ENCODE results near the gene PDK1. TPM values are rescaled to one million over a fixed set of nuclear protein-coding genes. Genes with fewer than 3 reads are reported as not detected.

The PDK1 gene
- total and polyA plus RNA-seq, 12 donors: 4.2 to 106 (median 48.4) TPM

- Histone ChIP-seq H3K27ac (no peak overlapping the region), H3K4me3 (no peak overlapping the region), H3K27me3 (no peaks in the 10 kb centered on the region), H3K4me1 (peaks cover 0 to 3% (median 0%) of the 10 kb centered on the region in 9 donors), H3K36me3 (no peaks in the 10 kb centered on the region), H3K9me3 (no peaks in the 10 kb centered on the region)
- intact Hi-C loops (cut with DNase I): no loop called here
- DNase-seq: no peak
- no peak for ATAC-seq
- WGBS, 2 donors: 79 to 81% methylated on average over 2 of the region's 2 CpGs
- TF ChIP-seq, protein P1, sequence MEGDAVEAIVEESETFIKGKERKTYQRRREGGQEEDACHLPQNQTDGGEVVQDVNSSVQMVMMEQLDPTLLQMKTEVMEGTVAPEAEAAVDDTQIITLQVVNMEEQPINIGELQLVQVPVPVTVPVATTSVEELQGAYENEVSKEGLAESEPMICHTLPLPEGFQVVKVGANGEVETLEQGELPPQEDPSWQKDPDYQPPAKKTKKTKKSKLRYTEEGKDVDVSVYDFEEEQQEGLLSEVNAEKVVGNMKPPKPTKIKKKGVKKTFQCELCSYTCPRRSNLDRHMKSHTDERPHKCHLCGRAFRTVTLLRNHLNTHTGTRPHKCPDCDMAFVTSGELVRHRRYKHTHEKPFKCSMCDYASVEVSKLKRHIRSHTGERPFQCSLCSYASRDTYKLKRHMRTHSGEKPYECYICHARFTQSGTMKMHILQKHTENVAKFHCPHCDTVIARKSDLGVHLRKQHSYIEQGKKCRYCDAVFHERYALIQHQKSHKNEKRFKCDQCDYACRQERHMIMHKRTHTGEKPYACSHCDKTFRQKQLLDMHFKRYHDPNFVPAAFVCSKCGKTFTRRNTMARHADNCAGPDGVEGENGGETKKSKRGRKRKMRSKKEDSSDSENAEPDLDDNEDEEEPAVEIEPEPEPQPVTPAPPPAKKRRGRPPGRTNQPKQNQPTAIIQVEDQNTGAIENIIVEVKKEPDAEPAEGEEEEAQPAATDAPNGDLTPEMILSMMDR (IDR thresholded peaks at IDR 0.05): no peak
Observed at GRCh38 chr2:172639823-172640222, 83.9 kb downstream of the PDK1 start.

DNA sequence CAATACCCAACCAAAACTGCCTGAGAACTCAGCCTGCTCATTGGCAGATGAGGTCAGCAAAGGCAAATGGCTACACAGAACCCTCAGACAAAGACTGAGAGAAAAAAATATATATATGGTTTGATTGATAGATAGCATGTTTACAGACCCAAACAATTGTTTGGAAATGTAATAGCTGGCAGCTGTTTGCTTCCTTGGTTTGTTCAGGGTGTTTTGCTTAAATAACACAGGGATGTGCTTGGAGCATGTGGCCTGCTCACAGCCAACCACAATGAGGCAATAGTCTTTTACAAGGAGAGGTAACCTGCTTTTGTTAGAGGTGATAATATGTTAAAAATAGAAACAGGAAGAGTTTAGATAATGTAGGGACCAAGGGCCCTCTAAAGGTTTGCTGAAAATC lies 84.5 kb downstream of the PDK1 start:
- H3K36me3 ChIP-seq: no peaks in the 10 kb centered on the region
- DNase-seq (no peak), ATAC-seq (no peak)

GRCh38 chr2:172642301-172643020 lies 86.6 kb downstream of the PDK1 start:
- TF ChIP-seq, protein P1 (IDR thresholded peaks at IDR 0.05): no peak
- ATAC-seq (no peak), DNase-seq (no peak)
- Histone ChIP-seq H3K36me3 (no peaks in the 10 kb centered on the region), H3K27ac (no peak overlapping the region), H3K4me1 (peaks cover 0 to 3% (median 0%) of the 10 kb centered on the region in 9 donors), H3K9me3 (no peaks in the 10 kb centered on the region), H3K27me3 (no peaks in the 10 kb centered on the region), H3K4me3 (no peak overlapping the region)
- WGBS, 2 donors: 63 to 78% methylated on average over 6 of the region's 6 CpGs
- intact Hi-C loops (cut with DNase I): no loop called here

More for the DNA sequence above, 84.5 kb downstream of the PDK1 start:
- intact Hi-C loops (cut with DNase I): no loop called here
- Histone ChIP-seq H3K9me3 (no peaks in the 10 kb centered on the region), H3K4me1 (peaks cover 0 to 3% (median 0%) of the 10 kb centered on the region in 9 donors), H3K27ac (no peak overlapping the region), H3K27me3 (no peaks in the 10 kb centered on the region), H3K4me3 (no peak overlapping the region)
- TF ChIP-seq, protein P1 (IDR thresholded peaks at IDR 0.05): no peak

DNA sequence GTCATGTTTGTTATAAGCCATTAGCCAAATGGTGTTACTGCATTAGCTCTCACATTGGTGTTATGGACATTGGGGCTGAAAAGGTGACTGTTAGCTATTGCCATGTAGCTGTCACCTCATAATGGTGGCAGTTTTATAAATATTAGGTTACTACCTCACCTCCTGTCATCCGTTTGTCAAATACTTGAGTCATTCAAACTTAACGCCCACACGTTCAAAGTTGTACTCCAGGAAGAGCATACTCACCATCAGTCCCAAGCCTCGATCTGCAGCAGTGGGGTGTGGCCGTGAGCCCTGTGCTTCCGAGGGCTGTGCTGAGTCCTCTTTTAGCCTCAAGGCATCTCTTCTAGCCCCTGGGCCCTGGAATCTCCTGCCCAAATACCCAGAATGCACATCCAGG lies 87.3 kb downstream of the PDK1 start:
- intact Hi-C loops (cut with DNase I): no loop called here
- 83 to 88% methylated on average over 6 of the region's 6 CpGs for WGBS, 2 donors
- TF ChIP-seq, protein P1 (IDR thresholded peaks at IDR 0.05): no peak

More for the DNA sequence above, 87.3 kb downstream of the PDK1 start:
- ATAC-seq (no peak), DNase-seq (no peak)
- H3K36me3 ChIP-seq: no peaks in the 10 kb centered on the region
- H3K27ac ChIP-seq: no peak overlapping the region
- peaks cover 0 to 3% (median 0%) of the 10 kb centered on the region in 11 donors for H3K9me3 ChIP-seq
- H3K27me3 ChIP-seq: no peaks in the 10 kb centered on the region
- peaks cover 0 to 3% (median 0%) of the 10 kb centered on the region in 9 donors for H3K4me1 ChIP-seq
- H3K4me3 ChIP-seq: no peak overlapping the region

Data from heart right ventricle (tissue), 16 donors.